ENCODE data around the gene EXOC2.

Gene EXOC2

DNA sequence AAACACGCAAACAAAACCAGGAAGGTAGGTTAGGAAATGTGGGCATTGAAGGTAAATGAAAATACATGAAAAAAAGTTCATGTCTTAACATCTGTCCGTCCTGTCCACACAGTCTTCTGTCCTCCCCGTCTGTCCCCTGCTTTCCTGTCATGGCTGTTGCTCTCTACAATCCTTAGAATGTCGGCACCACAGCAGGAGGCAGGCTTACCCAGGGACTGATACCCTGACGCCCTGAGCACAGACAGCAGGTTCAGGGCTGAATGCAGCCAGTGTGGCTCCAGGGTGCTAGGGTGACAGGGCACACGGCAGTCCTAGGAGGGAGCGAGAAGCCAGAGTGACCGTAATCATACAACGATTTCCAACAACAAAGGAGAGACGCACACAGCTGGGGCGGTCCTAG is 177.7 kb downstream of the EXOC2 start:
- DNase-seq, result no peak

DNA sequence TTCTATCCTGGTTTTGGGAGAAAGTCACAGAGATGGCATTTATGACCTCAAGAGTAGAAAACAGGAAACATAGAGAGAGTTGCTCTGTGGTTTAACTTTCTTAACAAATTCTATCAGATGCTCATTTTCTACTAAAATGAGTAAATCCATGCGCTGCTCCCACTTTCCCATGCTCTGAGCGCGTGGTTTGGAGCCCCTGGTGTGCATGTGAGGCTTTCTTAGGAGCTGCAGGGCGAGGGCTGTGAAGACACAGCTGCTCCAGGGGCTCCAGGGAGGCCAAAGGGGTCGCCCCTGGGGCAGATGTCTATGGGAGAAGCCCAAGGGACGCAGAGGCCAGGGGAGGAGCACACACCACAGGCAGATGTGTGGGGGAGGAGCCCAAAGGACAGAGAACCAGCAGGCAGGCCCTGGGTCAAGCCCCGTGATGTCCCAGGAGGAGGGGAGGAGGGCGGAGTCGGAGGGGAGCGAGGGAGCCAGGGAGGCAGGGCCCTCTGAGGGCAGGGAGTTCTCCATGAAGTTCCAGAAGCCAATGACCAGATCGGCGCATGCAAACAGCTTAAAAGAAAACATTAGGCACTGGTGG is 178.5 kb downstream of the EXOC2 start:
- DNase-seq, result no peak

DNA sequence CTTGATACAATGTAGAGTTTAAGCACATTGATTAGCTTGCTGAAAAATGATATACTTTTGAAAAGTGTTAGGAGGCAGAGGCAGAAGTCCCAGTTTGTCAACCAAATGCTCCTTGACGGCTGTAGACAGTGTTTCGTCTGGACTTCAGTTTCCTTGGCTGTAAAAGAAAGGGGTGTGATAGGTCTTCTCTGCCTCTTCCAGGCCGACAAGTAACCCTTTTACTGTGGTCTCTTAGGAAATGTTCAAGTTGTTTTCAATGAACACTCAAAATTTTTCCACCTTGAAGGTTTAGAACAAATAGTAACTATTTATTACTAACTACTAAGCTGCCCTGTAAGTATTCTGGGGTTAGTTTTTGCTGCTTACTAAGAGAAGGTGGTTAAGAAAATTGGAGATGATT is 179.0 kb downstream of the EXOC2 start:
- no peak for DNase-seq

DNA sequence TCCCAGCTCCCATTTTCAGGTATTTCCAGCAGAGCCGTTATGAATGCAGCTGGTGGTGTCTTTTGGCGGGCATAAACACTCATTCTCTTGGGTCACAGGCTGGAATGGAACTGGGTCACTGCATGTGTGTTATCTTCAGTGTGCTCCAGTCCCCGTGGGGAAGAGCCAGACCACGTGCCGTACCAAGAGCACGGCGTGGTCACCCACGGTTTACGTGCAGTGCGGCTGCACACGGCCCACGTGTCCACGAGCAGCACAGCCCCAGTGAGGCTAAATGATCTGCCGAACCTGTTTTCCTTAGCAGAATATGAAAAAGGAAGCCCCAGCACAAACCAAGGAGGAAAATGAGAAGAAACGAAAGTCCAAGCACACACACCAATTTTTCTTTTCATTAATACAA is 179.9 kb downstream of the EXOC2 start:
- no peak for DNase-seq

DNA sequence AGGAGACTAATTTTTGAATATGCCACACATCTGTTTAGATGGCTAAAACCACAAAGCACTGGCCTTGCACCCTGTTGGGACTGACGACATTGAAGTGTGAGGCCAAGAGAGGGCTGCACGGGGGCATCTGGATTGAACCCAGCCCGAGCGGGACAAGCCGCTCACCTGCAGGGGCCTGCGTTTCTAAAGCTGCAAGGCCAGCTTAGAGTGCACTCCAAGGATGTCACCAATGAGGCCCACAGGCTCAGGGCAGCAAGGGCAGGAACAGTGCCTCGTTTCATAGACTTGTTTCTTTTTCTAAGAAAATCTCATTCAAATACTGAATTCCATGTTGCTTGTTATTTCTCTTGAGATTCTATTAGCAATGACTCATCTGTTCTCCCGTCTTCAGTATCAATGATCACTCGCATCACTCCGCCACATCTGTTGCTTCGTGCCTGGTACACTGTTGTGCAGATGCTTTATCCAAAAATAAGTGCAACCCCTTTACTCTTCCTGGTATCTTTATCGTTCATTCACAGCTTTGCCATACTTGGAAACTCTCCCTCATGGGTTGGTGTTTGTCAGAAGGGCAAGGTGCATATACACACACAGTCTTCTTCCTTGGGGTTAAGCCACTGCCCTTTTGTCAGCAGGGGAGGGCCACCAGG is 181.3 kb downstream of the EXOC2 start:
- DNase-seq, result no peak

DNA sequence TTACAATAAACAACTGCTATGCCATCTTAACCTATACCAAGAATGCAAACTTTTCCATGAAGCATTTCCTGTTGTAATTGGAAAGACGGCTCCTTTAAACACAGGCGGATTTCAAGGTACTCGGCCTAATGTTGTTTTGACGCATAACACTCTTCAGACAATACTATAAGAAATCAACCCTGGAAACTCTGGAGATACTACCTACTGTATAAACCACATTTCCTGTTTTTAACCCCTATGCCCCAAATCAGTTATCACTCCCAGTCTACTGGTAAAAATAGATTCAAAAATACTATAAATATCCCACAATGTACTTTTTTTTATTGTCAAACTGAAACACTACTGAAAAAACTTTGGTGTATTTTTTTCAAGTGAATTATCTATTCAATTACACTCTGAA is 183.3 kb downstream of the EXOC2 start:
- DNase-seq, result no peak

DNA sequence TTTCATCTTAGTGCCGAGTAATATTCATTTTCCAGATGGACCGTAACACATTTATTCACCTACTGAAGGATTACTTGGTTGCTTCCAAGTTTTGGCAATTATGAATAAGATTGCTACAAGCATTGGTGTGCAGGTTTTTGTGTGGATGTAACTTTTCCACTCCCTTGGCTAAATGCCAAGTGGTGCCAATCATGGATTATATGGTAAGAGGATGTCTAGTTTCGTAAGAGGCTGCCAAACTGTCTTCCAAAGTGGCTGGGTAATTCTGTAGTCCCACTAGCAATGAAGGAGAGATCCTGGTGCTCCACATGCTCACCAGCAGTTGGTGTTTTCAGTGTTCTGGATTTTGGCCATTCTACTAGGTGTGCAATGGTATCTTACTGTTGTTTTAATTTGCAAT is 184.3 kb downstream of the EXOC2 start:
- DNase-seq, result no peak

DNA sequence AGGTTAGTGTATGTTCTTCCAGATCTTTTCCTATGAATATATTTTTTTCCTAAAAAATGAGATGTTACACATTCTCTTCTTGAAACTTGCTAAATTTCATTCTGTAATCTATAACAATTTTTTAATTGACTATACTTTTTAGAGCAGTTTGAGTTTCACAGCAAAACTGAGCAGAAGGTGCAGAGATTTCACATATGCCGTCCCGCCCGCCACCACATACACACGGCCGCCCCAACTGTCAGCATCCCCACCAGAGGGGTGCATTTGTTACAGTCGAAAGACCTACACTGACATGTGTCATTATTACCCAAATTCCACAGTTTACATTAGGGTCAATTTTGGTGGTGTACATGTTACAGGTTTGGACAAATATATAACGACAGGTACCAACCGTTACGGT is 184.9 kb downstream of the EXOC2 start:
- DNase-seq, result no peak

DNA sequence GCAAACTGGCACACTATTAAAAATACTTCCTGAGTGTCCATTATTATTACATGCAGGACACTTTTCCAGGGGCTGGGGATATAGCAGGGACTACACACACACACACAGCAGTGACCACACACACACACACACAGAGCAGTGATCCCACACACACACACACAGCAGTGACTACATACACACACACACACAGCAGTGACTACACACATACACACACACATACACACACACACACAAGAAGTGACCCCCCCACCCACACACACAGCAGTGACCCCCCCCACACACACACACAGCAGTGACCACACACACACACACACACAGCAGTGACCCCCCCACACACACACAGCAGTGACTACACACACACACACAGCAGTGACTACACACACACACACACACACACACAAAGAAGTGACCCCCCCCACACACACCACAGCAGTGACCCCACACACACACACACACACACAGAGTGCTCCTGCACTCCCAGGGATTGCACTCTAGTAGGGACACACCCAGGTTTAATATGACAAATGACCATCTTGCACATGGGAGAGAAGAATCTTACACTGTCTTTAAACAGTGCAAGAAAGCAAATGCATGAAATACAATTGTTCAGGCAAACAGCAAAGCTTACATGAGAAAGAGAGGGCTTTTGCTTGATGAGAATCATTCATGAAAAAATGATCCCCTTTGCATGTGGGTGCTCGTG is 185.9 kb downstream of the EXOC2 start:
- no peak for DNase-seq

DNA sequence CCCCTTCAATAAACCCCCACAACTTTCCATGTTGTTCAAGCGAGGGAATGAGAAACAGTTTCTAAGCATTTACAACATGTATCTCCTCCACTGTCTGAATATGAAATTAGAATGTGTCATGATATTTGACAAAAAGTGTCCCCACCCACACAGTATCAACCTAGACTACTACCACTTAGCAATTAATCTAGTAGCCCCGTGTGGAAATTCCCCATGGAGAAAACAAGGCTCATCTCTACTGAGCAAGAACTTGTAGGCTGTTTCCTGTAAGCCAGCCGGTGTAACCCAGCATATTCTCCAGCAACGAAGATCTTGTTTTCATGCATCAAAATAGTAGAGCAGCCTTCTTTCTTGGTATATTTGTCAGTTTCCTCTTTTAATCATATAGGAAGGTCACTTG is 186.4 kb downstream of the EXOC2 start:
- no peak for DNase-seq

DNA sequence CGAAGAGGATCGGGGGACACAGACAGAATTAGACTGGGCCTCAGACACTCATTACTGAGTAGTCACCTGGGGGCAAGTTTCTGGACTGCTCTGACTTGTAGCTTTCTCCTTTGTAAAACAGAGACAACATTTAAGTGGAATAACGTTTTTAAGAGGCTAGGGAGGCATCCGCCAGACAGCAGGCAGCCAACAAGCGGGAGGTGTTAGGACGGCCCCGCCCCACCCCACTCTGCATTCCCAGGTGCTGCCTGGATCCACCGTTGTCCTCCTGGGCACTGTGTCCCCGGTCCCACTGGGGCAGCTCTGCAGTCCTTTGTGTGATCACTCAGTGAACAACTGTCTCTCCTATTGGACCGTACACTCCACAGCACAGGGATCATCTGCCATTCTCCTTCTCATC is 187.6 kb downstream of the EXOC2 start:
- no peak for DNase-seq

DNA sequence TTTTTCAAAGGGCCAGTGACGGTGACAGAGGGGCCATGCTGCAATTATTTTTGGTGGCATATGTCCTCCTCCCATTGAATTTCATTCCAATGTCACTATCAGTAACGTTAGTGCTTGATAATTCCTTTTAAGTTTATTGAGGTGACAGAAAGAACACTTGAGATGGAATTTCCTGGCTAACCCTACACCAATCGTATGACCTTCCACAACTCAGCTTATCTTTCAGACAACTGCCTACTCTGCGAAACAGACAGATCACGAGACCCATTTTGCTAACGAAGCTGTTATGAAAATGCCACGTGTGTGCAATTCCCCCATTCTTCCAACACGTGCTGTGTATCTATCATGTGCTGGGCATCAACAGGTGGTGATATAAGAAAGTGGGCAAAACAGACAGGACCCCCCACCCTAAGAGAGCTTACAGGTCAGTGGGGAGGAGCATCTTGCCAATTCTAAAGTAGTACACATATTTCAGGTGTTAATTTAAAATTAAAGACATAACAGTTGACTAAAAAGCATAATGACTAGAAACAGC is 188.4 kb downstream of the EXOC2 start:
- DNase-seq, result no peak

DNA sequence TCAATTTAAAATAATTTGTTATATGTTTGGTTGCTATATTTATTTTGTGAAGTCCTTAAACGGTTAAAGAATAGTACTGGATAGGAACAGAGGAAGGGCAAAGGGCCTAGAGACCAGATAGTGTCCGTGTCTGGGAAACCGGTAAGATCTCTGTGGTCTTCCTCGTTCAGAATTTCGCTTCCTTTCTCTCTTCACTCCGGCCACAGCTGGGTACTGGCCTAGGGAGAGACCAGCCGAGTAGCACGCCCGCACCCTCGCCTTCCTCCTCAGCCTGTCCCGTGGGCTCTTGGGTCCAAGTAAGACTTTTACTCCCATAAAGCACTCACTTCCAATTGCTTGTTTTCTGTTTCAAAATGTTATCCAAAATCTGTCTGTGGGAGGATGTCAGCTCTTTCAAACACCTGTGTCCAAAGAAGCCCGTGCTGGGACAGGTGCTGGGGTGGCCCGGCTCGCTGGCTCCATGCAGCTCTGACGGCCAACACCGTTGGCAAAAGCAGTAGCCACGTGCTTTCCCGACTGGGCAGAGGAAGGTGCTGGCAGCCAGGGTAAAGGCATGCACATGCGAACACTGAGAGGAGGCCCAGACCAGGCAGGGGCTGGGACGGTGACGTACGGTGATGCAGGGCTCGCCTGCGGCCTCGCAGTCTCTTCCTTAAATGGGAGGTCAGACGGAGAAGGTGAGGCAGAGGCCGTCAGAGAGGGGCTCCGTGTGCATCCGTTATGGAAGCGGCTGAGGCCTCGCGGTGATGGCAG is 189.2 kb downstream of the EXOC2 start:
- no peak for DNase-seq

DNA sequence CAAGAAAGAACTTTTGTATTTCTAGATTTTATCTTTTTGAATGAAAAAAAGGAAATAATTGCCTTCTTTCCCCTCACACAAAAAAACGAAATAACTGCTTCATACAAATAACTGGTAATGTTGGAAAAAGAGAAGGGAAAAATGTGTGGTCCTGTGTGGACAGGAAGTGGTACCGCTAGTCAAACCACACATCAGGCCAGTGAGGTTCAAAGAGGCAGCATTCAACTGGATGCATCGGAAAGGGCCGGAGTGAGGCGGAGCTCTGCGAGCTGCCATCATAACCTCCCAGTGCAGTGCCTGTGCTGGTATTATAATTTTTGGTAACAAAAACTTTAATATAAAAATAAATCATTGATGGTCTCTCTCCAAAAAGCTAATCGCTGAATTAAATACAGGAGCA is 190.2 kb downstream of the EXOC2 start:
- no peak for DNase-seq

DNA sequence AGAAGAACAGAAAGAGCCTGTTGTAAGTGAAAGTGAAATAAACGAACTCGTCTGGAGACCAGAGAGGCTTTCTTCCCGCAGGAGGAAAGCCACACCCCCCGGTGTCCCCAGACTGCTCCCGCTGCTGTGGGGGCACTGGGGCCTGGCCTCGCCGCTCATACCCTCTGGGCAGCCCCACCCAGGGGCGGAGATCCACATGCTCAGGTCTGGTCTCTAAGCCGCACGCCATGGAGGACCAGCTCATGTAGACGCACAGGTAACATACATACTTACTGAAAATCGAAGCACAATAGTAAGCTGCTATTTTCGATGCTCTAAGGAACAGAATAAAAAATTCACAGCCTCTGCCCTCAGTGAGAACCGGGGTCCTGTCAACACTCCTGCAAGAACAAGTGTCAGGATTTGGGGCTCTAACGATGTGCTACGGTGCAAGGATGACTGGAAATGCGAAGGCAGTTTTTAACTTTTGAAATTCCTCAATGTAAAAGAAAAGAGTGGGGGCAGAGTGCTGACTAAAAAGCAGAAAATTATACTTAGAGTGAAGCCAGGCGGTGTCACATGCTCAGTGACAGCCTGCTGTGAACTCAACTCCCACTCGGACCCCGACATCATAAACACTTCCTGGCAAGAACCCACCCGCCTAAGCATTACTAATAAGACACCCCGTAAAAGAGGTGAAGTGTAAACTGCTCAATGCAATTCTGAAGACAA is 190.9 kb downstream of the EXOC2 start:
- no peak for DNase-seq

DNA sequence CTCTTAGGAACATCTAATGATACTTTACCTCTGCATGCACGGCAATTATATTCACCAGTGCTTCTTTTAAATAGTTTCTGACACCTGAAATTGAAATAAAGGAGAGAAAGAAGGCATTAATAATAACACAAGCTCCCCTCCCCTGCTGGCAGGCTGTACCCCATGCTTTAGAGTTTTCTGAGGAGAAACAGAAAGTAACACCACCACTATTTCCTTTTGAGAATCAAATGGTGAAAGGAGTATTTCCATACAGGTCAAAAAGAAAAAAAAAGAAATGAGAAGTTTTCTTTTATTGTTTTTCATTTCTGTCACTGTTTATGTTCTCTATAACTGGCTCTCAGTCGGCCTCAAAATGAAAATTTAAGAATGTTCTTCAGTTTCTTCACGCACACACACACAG is 193.3 kb downstream of the EXOC2 start:
- DNase-seq, result no peak

DNA sequence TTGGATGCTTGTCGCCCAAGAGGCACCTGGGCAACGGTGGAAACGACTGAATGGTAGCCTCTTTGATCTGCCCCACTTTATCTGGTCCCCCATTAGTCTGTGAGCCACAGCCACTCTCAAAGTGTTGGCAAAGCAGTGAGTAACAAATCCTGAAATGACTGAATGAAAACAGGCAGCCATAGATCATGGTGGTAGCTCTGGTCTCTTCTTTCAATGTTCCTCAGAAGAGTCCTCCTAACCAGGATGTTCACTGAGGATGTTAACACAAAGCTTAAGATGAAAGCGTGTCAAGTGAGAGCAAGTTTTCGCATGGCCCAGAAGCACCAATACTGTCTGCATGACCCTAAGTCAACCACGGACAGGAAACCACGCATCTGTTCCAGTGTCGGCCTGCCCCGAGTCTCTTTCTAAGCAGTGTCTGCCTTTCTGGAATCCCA is 194.1 kb downstream of the EXOC2 start:
- DNase-seq, result no peak

DNA sequence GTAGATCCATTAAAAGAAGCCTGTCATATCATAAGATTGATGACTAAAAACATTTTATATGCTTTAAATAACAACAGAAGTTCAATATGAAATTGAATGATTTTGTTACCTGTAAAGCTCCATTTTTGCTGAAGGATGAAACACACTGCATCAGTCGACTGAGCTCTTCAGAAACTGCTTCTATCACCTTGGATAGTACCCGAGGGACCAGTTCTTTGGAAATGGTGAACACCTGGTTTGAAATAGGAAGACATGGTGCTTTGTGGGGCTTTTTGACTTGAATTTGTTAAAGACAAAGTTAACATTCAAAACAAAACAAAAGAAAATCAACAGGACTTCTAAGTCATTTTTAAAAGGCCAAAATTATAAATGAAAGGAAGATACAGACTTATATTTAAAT is 195.7 kb downstream of the EXOC2 start:
- no peak for DNase-seq

DNA sequence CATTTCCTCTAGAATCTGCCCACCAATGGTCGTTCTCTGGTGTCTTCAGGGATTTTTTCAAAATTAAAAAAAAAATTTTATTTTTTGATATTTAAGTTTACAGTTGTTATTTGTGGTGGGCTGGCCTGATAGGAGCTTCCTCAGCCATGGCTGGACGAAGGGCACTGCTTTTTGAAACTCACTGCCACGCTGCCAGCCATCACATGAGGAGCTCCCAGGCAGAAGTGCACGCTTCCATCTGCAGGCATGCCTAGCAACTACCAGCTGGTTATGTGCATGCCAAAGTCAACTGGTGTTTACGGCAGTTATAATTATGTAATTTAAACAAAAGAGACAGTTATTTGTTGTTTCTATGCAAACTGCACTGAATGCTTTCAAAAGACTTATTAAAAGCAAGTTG is 196.3 kb downstream of the EXOC2 start:
- no peak for DNase-seq

DNA sequence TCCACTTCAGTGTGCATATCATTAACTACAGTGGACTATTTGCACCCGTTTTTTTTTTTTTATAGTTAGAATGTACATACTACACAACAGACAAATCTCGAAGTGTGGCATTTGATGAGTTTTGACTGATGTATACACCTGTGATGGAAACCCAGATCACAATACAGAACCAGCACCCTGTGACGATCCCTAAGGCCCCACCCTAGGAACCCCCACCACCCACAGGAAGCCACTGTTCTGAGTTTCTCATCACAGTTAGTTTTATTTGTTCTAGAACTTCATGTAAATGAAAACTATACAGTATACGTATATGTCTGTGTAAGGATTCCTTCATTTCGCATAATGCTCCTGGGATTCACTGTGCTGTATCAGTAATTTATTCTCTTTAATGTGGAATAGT is 198.5 kb downstream of the EXOC2 start:
- DNase-seq, result no peak

DNA sequence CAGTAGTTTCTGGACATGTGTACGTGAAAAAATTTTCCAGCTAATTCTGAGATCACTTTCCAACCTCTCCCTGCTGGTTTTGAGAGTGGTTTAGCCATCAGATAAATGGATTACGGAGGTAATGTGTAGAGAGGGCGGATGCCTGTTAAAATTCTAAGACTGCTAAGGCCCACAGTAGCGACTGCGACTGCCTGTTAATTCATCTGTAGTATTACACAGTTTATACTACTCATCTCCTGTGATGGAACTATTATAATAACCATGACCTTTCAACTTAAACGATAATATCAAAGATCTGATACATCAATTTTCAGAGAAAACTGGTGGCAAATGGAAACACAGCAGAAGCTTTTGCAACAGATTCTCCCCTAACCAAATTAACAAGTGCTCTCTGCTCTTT is 199.1 kb downstream of the EXOC2 start:
- DNase-seq, result no peak

DNA sequence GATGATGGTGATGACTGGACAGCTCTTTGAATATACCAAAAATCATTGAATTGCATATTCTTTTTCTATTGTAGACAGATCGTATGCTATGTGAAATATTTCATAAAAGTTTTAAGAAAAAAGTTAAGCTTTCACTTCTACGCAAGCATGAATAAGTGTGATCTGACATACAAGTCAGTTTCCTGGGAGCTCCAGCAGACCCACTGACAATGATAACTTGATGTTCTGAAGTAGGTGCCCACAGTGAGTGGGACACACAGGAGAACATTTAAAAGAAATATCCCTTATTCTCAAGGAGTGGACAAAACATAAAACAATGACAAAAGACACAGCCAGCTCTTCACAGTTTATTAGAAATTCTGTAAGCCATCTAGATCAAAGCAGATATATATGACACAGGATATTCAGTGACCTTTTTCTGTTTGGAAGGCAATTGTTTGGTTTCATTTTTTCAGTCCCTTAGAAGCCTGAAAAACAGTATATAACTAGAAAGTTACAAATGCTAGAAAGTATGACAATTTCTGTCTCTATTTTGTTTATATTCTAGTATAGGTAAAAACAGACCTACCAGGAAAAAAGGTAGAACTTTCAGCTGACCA is 200.0 kb downstream of the EXOC2 start:
- no peak for DNase-seq

Data from fibroblast of skin of scalp (primary cell).